ENCODE measurements around the gene NISCH.

Gene NISCH

DNA sequence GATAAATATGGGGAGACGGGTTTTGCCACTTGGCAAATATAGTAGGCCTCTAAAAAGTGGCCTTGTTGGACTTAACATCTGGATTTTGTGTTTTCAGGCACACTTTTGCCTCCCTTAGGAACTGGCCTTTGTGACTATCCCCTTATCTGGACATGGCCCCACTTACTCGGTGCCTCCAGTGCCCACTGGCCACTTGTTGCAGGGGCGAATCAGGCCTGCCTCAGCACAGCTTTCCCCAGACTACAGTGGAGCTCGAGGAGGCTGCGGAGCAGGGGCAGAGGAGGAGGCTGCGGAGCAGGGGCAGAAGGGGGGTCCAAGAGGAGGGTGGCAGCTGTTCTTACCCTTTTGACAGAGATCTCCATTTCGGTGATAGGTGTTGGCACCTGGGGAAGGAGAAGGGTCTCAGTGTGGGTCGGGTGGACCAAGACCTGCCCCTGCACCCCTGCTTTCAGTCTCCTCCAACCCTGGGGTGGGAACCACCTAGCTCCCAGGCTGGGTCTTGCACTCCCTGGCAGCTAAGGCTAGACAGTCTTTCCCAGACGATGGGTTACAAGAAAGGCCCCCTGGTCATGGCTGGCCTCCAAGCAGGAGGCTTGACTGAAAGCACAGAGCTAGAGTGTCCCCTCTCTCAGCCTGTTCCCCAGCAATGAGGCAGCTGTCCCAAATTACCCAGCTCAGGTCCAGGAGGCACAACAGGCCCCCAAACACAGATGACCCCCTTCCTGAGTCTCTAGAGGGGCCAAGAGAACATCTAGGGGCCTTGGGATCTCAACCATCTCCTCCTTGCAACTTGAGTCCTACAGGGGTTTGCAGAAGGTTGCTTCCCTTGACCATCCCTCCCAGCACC lies 16.6 kb upstream of the NISCH start:
- TF ChIP-seq CTCF (IDR thresholded peaks at IDR 0.05; ENCODE audit: control insufficient read depth, extremely low read depth, insufficient read depth) = no peak
- H3K4me3 ChIP-seq (ENCODE audit: low read depth, low read length) = no peak overlapping the region
- no peak for DNase-seq (ENCODE audit: low read depth)

- no peak overlapping the region for H3K4me3 ChIP-seq (ENCODE audit: low read depth, low read length)
- no peak for DNase-seq (ENCODE audit: low read depth)
- TF ChIP-seq CTCF (IDR thresholded peaks at IDR 0.05; ENCODE audit: control insufficient read depth, extremely low read depth, insufficient read depth) = no peak
Measured at GRCh38 chr3:52439426-52440248, 15.8 kb upstream of the NISCH start.

GRCh38 chr3:52440249-52440551 lies 15.2 kb upstream of the NISCH start:
- TF ChIP-seq CTCF (IDR thresholded peaks at IDR 0.05; ENCODE audit: control insufficient read depth, extremely low read depth, insufficient read depth) = no peak
- no peak overlapping the region for H3K4me3 ChIP-seq (ENCODE audit: low read depth, low read length)
- DNase-seq (ENCODE audit: low read depth) = no peak

DNA sequence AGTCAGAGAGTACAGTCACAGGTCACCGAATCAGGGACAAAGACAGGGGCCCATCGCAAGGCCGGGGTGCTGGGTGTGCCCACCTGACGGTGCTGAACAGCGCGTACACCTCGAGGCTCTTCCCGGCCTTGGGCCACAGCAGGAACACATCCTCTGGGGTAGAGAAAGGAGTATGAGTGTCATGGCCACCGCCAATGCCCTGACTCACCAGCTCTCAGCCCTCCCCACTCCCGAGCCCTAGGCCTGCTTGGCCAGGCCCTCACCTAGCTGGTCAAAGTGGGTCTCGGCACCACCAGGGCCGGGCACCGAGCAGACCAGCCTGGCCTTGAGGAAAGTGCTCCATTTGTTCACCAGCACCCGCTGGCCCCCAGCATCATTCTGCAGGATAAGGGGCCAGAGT lies 14.7 kb upstream of the NISCH start:
- no peak for DNase-seq (ENCODE audit: low read depth)
- no peak overlapping the region for H3K4me3 ChIP-seq (ENCODE audit: low read depth, low read length)
- no peak for TF ChIP-seq CTCF (IDR thresholded peaks at IDR 0.05; ENCODE audit: control insufficient read depth, extremely low read depth, insufficient read depth)

GRCh38 chr3:52441091-52441771 lies 14.2 kb upstream of the NISCH start:
- no peak overlapping the region for H3K4me3 ChIP-seq (ENCODE audit: low read depth, low read length)
- no peak for DNase-seq (ENCODE audit: low read depth)
- no peak for TF ChIP-seq CTCF (IDR thresholded peaks at IDR 0.05; ENCODE audit: control insufficient read depth, extremely low read depth, insufficient read depth)

DNA sequence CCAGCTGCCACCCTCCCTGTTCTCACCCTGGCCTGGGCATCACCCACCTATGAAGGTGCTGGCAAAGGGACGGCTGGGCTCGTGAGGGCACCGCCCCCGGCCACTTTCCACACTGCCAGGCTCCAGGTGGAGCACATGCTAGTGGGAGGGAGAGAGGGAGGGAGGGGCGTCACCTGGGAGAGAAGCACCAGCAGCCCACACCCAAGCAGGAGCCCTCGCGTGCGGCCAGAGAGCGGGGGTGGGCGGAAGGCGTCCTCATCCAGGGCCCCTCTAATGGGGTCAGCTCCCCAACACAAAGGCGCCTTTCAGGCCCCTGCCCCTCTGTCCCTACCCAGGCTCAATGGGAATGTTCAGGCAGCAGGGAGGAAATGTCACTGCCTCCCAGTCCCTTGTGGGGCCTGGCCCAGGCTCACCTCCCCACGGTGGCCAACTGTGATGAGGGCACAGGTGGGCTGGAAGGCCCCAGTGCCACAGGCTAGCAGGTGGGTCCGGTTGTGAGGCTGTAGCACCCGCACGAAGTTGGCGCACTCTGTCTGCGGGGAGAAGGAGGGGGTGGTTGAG lies 13.6 kb upstream of the NISCH start:
- no peak for TF ChIP-seq CTCF (IDR thresholded peaks at IDR 0.05; ENCODE audit: control insufficient read depth, extremely low read depth, insufficient read depth)
- no peak for DNase-seq (ENCODE audit: low read depth)
- no peak overlapping the region for H3K4me3 ChIP-seq (ENCODE audit: low read depth, low read length)
